ENCODE data around the gene ZMYND19.

ZMYND19 gene

GRCh38 chr9:137618105-137619067 is 28.1 kb upstream of the ZMYND19 start, which contains the start of gene EHMT1:
Gene EHMT1 (plus strand): TSS chr9:137619005. CDS start chr9:137619029, 24 bp downstream.
- Histone ChIP-seq H4K8ac (ENCODE audit: low read depth, low read length) (no peak within 1 kb of the TSS), H3K4me2 (ENCODE audit: insufficient read depth, low read length, poor library complexity, severe bottlenecking) (peak within 1 kb of the TSS; percentile 80), H2BK15ac (ENCODE audit: low read length) (peak within 1 kb of the TSS; percentile 90), H4K91ac (ENCODE audit: low read depth, low read length, poor library complexity) (peak within 1 kb of the TSS; percentile 32), H2AK5ac (ENCODE audit: low read depth, low read length) (peak within 1 kb of the TSS; percentile 79), H2BK120ac (ENCODE audit: low read depth, low read length) (peak within 1 kb of the TSS; percentile 54), H3K9ac (ENCODE audit: low read depth, low read length, poor library complexity) (peak within 1 kb of the TSS; percentile 96), H3K79me1 (ENCODE audit: low read depth, low read length) (peaks cover 19% of the 10 kb centered on the region), H3K4ac (ENCODE audit: low read length) (peak within 1 kb of the TSS; percentile 42), H3K36me3 (replicated peaks in 1 of 2; ENCODE audit: control insufficient read depth in 2 of 2, insufficient read depth in 2 of 2, low read length in 2 of 2) (peaks cover 29 to 68% of the 10 kb centered on the region in 2 donors), H3K18ac (ENCODE audit: low read length) (peak within 1 kb of the TSS; percentile 94), H3K4me3 (ENCODE audit: low read length in 2 of 2) (peak within 1 kb of the TSS; percentile 87 to 99), H2AFZ (ENCODE audit: low read length) (peak within 1 kb of the TSS; percentile 87), H3K14ac (ENCODE audit: low read length) (peak within 1 kb of the TSS; percentile 87), H3K23ac (ENCODE audit: low read depth, low read length, poor library complexity) (peak within 1 kb of the TSS; percentile 98), H2BK5ac (ENCODE audit: low read length) (peak within 1 kb of the TSS; percentile 91), H3K27ac (replicated peaks; ENCODE audit: low read length) (peak within 1 kb of the TSS; percentile 80), H3K9me3 (replicated peaks in 1 of 2; ENCODE audit: control insufficient read depth in 2 of 2, insufficient read depth in 1 of 2, low read depth in 1 of 2, low read length in 2 of 2) (no peaks in the 10 kb centered on the region), H2BK12ac (ENCODE audit: low read length) (no peak within 1 kb of the TSS), H3K27me3 (ENCODE audit: control insufficient read depth in 3 of 3, insufficient read depth in 3 of 3, low read depth in 1 of 3, low read length in 3 of 3) (no peaks in the 10 kb centered on the region), H3K4me1 (ENCODE audit: control insufficient read depth in 2 of 2, insufficient read depth in 1 of 2, low read depth in 1 of 2, low read length in 2 of 2) (peaks cover 8 to 13% of the 10 kb centered on the region in 2 donors)
- peak; percentile 94 for DNase-seq (ENCODE audit: low spot score)
- WGBS, 2 donors (ENCODE audit: extremely low coverage in 2 of 2, insufficient read length in 2 of 2, insufficient replicate concordance in 1 of 2) = no CpG with 5 or more reads among the region's 94 CpGs

- no peaks in the 10 kb centered on the region for H3K27me3 ChIP-seq (ENCODE audit: control insufficient read depth in 3 of 3, insufficient read depth in 3 of 3, low read depth in 1 of 3, low read length in 3 of 3)
- H4K8ac ChIP-seq (ENCODE audit: low read depth, low read length) = no peak overlapping the region
These were observed 25.1 kb upstream of the ZMYND19 start for GRCh38 chr9:137615387-137615871.

GRCh38 chr9:137614631-137615386 is 24.5 kb upstream of the ZMYND19 start:
- Histone ChIP-seq H3K79me1 (ENCODE audit: low read depth, low read length) (peaks cover 20% of the 10 kb centered on the region), H3K23ac (ENCODE audit: low read depth, low read length, poor library complexity) (no peak overlapping the region), H3K27ac (replicated peaks; ENCODE audit: low read length) (no peak overlapping the region), H3K14ac (ENCODE audit: low read length) (no peak overlapping the region), H3K4me2 (ENCODE audit: insufficient read depth, low read length, poor library complexity, severe bottlenecking) (no peak overlapping the region), H2BK5ac (ENCODE audit: low read length) (peak overlapping the region; percentile 35), H4K91ac (ENCODE audit: low read depth, low read length, poor library complexity) (no peak overlapping the region), H3K36me3 (replicated peaks in 1 of 2; ENCODE audit: control insufficient read depth in 2 of 2, insufficient read depth in 2 of 2, low read length in 2 of 2) (peaks cover 24 to 46% of the 10 kb centered on the region in 2 donors), H3K9ac (ENCODE audit: low read depth, low read length, poor library complexity) (no peak overlapping the region), H2BK15ac (ENCODE audit: low read length) (no peak overlapping the region), H3K9me3 (replicated peaks in 1 of 2; ENCODE audit: control insufficient read depth in 2 of 2, insufficient read depth in 1 of 2, low read depth in 1 of 2, low read length in 2 of 2) (no peaks in the 10 kb centered on the region), H2BK12ac (ENCODE audit: low read length) (peak overlapping the region; percentile 41), H2AFZ (ENCODE audit: low read length) (no peak overlapping the region), H3K4me1 (ENCODE audit: control insufficient read depth in 2 of 2, insufficient read depth in 1 of 2, low read depth in 1 of 2, low read length in 2 of 2) (peaks cover 5 to 6% of the 10 kb centered on the region in 2 donors), H4K8ac (ENCODE audit: low read depth, low read length) (no peak overlapping the region), H2AK5ac (ENCODE audit: low read depth, low read length) (no peak overlapping the region), H3K4me3 (ENCODE audit: low read length in 2 of 2) (no peak overlapping the region), H3K27me3 (ENCODE audit: control insufficient read depth in 3 of 3, insufficient read depth in 3 of 3, low read depth in 1 of 3, low read length in 3 of 3) (no peaks in the 10 kb centered on the region), H3K4ac (ENCODE audit: low read length) (no peak overlapping the region), H3K18ac (ENCODE audit: low read length) (no peak overlapping the region), H2BK120ac (ENCODE audit: low read depth, low read length) (no peak overlapping the region)
- no peak for DNase-seq (ENCODE audit: low spot score)
- no CpG with 5 or more reads among the region's 25 CpGs for WGBS, 2 donors (ENCODE audit: extremely low coverage in 2 of 2, insufficient read length in 2 of 2, insufficient replicate concordance in 1 of 2)

More at GRCh38 chr9:137615387-137615871, 25.1 kb upstream of the ZMYND19 start:
- peak overlapping the region; percentile 35 for H2BK5ac ChIP-seq (ENCODE audit: low read length)
- H3K9me3 ChIP-seq (replicated peaks in 1 of 2; ENCODE audit: control insufficient read depth in 2 of 2, insufficient read depth in 1 of 2, low read depth in 1 of 2, low read length in 2 of 2) = no peaks in the 10 kb centered on the region
- no peak overlapping the region for H2BK12ac ChIP-seq (ENCODE audit: low read length)
- DNase-seq (ENCODE audit: low spot score) = no peak
- no peak overlapping the region for H2BK120ac ChIP-seq (ENCODE audit: low read depth, low read length)
- no peak overlapping the region for H3K14ac ChIP-seq (ENCODE audit: low read length)
- H3K4me2 ChIP-seq (ENCODE audit: insufficient read depth, low read length, poor library complexity, severe bottlenecking) = no peak overlapping the region
- no peak overlapping the region for H4K91ac ChIP-seq (ENCODE audit: low read depth, low read length, poor library complexity)
- no CpG with 5 or more reads among the region's 19 CpGs for WGBS, 2 donors (ENCODE audit: extremely low coverage in 2 of 2, insufficient read length in 2 of 2, insufficient replicate concordance in 1 of 2)
- H3K18ac ChIP-seq (ENCODE audit: low read length) = no peak overlapping the region
- H3K27ac ChIP-seq (replicated peaks; ENCODE audit: low read length) = no peak overlapping the region
- H3K79me1 ChIP-seq (ENCODE audit: low read depth, low read length) = peaks cover 20% of the 10 kb centered on the region
- peaks cover 24 to 47% of the 10 kb centered on the region in 2 donors for H3K36me3 ChIP-seq (replicated peaks in 1 of 2; ENCODE audit: control insufficient read depth in 2 of 2, insufficient read depth in 2 of 2, low read length in 2 of 2)
- peak overlapping the region in 1 of 2 donors; percentile 40 for H3K4me3 ChIP-seq (ENCODE audit: low read length in 2 of 2)
- H2AFZ ChIP-seq (ENCODE audit: low read length) = no peak overlapping the region
- no peak overlapping the region for H3K23ac ChIP-seq (ENCODE audit: low read depth, low read length, poor library complexity)
- H2AK5ac ChIP-seq (ENCODE audit: low read depth, low read length) = no peak overlapping the region
- H3K9ac ChIP-seq (ENCODE audit: low read depth, low read length, poor library complexity) = no peak overlapping the region
- H3K4ac ChIP-seq (ENCODE audit: low read length) = no peak overlapping the region
- H3K4me1 ChIP-seq (ENCODE audit: control insufficient read depth in 2 of 2, insufficient read depth in 1 of 2, low read depth in 1 of 2, low read length in 2 of 2) = peaks cover 5 to 8% of the 10 kb centered on the region in 2 donors
- no peak overlapping the region for H2BK15ac ChIP-seq (ENCODE audit: low read length)
